ENCODE results near the gene CHD5.

GRCh38 chr1:6097117-6097595 lies 83.0 kb downstream of the CHD5 start:
- TF ChIP-seq POLR2AphosphoS5 (IDR thresholded peaks at IDR 0.05; ENCODE audit: borderline replicate concordance, low read depth, low read length) = no peak
- TF ChIP-seq EZH2 (IDR thresholded peaks at IDR 0.05) = no peak
- TF ChIP-seq FOXP2 (optimal IDR thresholded peaks at IDR 0.05; ENCODE audit: control extremely low read depth, extremely low read length, insufficient read depth) = no peak
